B cell (primary cell): Measurements from ENCODE around the gene TBCD. TPM values are rescaled to one million over a fixed set of nuclear protein-coding genes. Genes with fewer than 3 reads are reported as not detected.

ENCODE experiments used
- ATAC-seq: fragments of 200-7000 bp; cut with Tn5 transposase; one replicate; pipeline ENCODE4 v1.10.0; 2021; ENCODE audit warnings: low read depth, mild to moderate bottlenecking, moderate number of reproducible peaks, moderate library complexity
- CTCF ChIA-PET: fragments of 350-600 bp; sonication (Branson Sonifier 250); formaldehyde crosslinking; loops from one replicate; lab custom pipeline; 2021; ENCODE audit warnings: antibody characterized with exemption, inconsistent platforms; lab: Charles Lee
- POLR2A ChIA-PET: fragments of 350-600 bp; sonication (Branson Sonifier 250); formaldehyde crosslinking; loops from one replicate; lab custom pipeline; 2021; ENCODE audit warnings: antibody characterized with exemption; lab: Charles Lee
- DNase-seq: peaks from one replicate; pipeline ENCODE4 v3.0.0; 2013
- H2AFZ ChIP-seq: 2 replicates; pipeline ENCODE4 v1.6.1; 2012; ENCODE audit warnings: mild to moderate bottlenecking, low read depth, low read length; ENCODE audit not compliant: insufficient read depth, poor library complexity, severe bottlenecking
- H3K27ac ChIP-seq, 2 donors: 1 replicate in 1 of 2; 2 replicates in 1 of 2; pipeline ENCODE4 v1.5.1; 2012 to 2013; ENCODE audit warnings: low read length in 2 of 2, mild to moderate bottlenecking in 2 of 2, moderate library complexity in 1 of 2
- H3K27me3 ChIP-seq, 4 experiments: fragments of 200-600 bp in 1 of 4; sonication (generic) in 1 of 4; replicated peaks in 1 of 4; 1 replicate in 2 of 4; 2 replicates in 2 of 4; pipeline versions ENCODE4 v1.6.1 to v1.7.0; 2013 to 2016; ENCODE audit warnings: low read length in 3 of 4, mild to moderate bottlenecking in 2 of 4, mixed read lengths in 1 of 4, moderate library complexity in 1 of 4; ENCODE audit not compliant: insufficient read depth in 4 of 4, control insufficient read depth in 3 of 4; ENCODE audit errors: control extremely low read depth in 1 of 4
- H3K36me3 ChIP-seq, 2 experiments: replicated peaks in 1 of 2; 1 replicate in 1 of 2; 2 replicates in 1 of 2; pipeline versions ENCODE4 v1.6.1 to v1.7.1; 2013; ENCODE audit warnings: low read length in 1 of 2; ENCODE audit not compliant: insufficient read depth in 2 of 2, control insufficient read depth in 1 of 2; ENCODE audit errors: control extremely low read depth in 1 of 2, extremely low read depth in 1 of 2
- H3K4me1 ChIP-seq, 2 donors: fragments of 200-600 bp in 1 of 2; sonication (generic) in 1 of 2; 1 replicate in 1 of 2; 2 replicates in 1 of 2; pipeline versions ENCODE4 v1.5.1 to v1.6.1; 2013 to 2017; ENCODE audit warnings: low read length in 2 of 2; ENCODE audit not compliant: control insufficient read depth in 2 of 2, insufficient read depth in 2 of 2
- H3K4me2 ChIP-seq: replicated peaks from 2 replicates; pipeline ENCODE3; 2012; ENCODE audit warnings: mild to moderate bottlenecking, low read depth, low read length; ENCODE audit not compliant: poor library complexity, severe bottlenecking
- H3K4me3 ChIP-seq, 5 experiments: fragments of 200-600 bp in 1 of 5; sonication (generic) in 1 of 5; 1 replicate in 3 of 5; 2 replicates in 2 of 5; pipeline versions ENCODE4 v1.5.1 to v1.7.0; 2011 to 2016; ENCODE audit warnings: low read length in 4 of 5, mild to moderate bottlenecking in 4 of 5, low read depth in 2 of 5, control low read depth in 1 of 5, moderate library complexity in 1 of 5; ENCODE audit not compliant: insufficient read depth in 1 of 5; ENCODE audit errors: control extremely low read depth in 1 of 5, extremely low read depth in 1 of 5
- H3K79me2 ChIP-seq: fragments of 200-600 bp; sonication (generic); one replicate; pipeline ENCODE4 v1.6.0; 2016; ENCODE audit warnings: low read length; ENCODE audit not compliant: control insufficient read depth, insufficient read depth
- H3K9ac ChIP-seq: fragments of 200-600 bp; sonication (generic); 2 replicates; pipeline ENCODE4 v1.6.1; 2017; ENCODE audit warnings: mild to moderate bottlenecking, low read length, moderate library complexity
- H3K9me3 ChIP-seq, 3 donors: one replicate each; pipeline versions ENCODE4 v1.6.1 to v1.7.1; 2013; ENCODE audit warnings: low read length in 2 of 3; ENCODE audit not compliant: control insufficient read depth in 2 of 3, insufficient read depth in 1 of 3; ENCODE audit errors: control extremely low read depth in 1 of 3
- H4K20me1 ChIP-seq: 2 replicates; pipeline ENCODE4 v1.6.0; 2012; ENCODE audit warnings: mild to moderate bottlenecking, low read length; ENCODE audit not compliant: insufficient read depth, control insufficient read depth, poor library complexity, severe bottlenecking
- H3K27ac Mint-ChIP-seq: one replicate; pipeline ENCODE4 v1.8.0; 2021; ENCODE audit warnings: mixed read lengths
- H3K27me3 Mint-ChIP-seq: one replicate; pipeline ENCODE4 v1.8.0; 2021; ENCODE audit warnings: mixed read lengths
- H3K4me1 Mint-ChIP-seq: one replicate; pipeline ENCODE4 v1.8.0; 2021; ENCODE audit warnings: mixed read lengths
- H3K4me3 Mint-ChIP-seq: one replicate; pipeline ENCODE4 v1.8.0; 2021; ENCODE audit warnings: mixed read lengths
- H3K9me3 Mint-ChIP-seq: one replicate; pipeline ENCODE4 v1.8.0; 2022; ENCODE audit warnings: mixed read lengths; ENCODE audit not compliant: insufficient read depth
- CTCF ChIP-seq: fragments of 200-600 bp; IDR thresholded peaks from one replicate; pipeline ENCODE4 v1.8.0; 2022; ENCODE audit warnings: antibody characterized with exemption, mild to moderate bottlenecking
- EZH2 ChIP-seq: IDR thresholded peaks from 2 replicates; pipeline ENCODE4 v1.6.1; 2012; ENCODE audit warnings: borderline replicate concordance, low read depth, mild to moderate bottlenecking, moderate library complexity, low read length; ENCODE audit not compliant: insufficient read depth, poor library complexity, severe bottlenecking
- WGBS: methylation state at CpG from one replicate; pipeline ENCODE4 v1.1.5; 2013; ENCODE audit warnings: missing lambda C conversion rate; ENCODE audit not compliant: insufficient coverage; 5-methylcytosine and 5-hydroxymethylcytosine counted together
- intact Hi-C: fragments of 100-400 bp; cut with micrococcal nuclease; formaldehyde crosslinking; loops from one replicate; pipeline ENCODE4 v1.10.0; 2022
- polyA plus RNA-seq: library from polyadenylated mRNA; depleted of rRNA; stranded (reverse); fragments of >200 nt; gene quantifications from 2 replicates; pipeline ENCODE4 v1.2.3, GENCODE V29; 2012
- total RNA-seq, 2 donors: library from RNA; stranded (reverse); fragments of 120-200 nt in 1 of 2; gene quantifications; 1 replicate in 1 of 2; 2 replicates in 1 of 2; pipeline versions ENCODE4 v1.2.3 to v1.2.4, GENCODE V29; 2013 to 2022

Gene TBCD
- total and polyA plus RNA-seq, 2 donors (not counting 1 experiment from before 2014, with no cell fraction given), result 60.8 to 101 TPM

- ATAC-seq, result no peak
These were observed 221.7 kb downstream of the TBCD start for GRCh38 chr17:82973456-82974135.

More at GRCh38 chr17:82973456-82974135, 221.7 kb downstream of the TBCD start:
- peaks cover 11 to 21% of the 10 kb centered on the region in 2 donors for H3K4me1 ChIP-seq
- POLR2A ChIA-PET, result no interaction called here
- no peak overlapping the region for H3K27ac ChIP-seq
- Mint-ChIP-seq H3K27ac (no peak overlapping the region), H3K9me3 (no peaks in the 10 kb centered on the region), H3K4me1 (peaks cover 23% of the 10 kb centered on the region), H3K4me3 (no peak overlapping the region), H3K27me3 (no peaks in the 10 kb centered on the region)
- peaks cover 0 to 9% (median 2%) of the 10 kb centered on the region in 4 experiments for H3K27me3 ChIP-seq
- 91% methylated on average over 31 of the region's 31 CpGs for WGBS
- H3K36me3 ChIP-seq, result no peaks in the 10 kb centered on the region
- no peak overlapping the region for H2AFZ ChIP-seq
- H3K4me2 ChIP-seq, result no peak overlapping the region
- TF ChIP-seq EZH2 (no peak), CTCF (no peak)
- no peaks in the 10 kb centered on the region for H4K20me1 ChIP-seq
- intact Hi-C loops, result no loop called here
- no peak overlapping the region for H3K4me3 ChIP-seq
- H3K79me2 ChIP-seq, result no peaks in the 10 kb centered on the region
- CTCF ChIA-PET, result no interaction called here
- no peak overlapping the region for H3K9ac ChIP-seq
- H3K9me3 ChIP-seq, result peaks cover 0 to 13% (median 0%) of the 10 kb centered on the region in 3 donors
- DNase-seq, result no peak
